IPS-20b (cell line): ENCODE results near the gene FPR1.
"Not testable (repeated sequence)": the region's sequence is repeated elsewhere in the genome, so short reads cannot be mapped to it uniquely, and the experiment has no call there.

ENCODE experiments used
- H3K27ac ChIP-seq: one replicate; pipeline ENCODE4 v1.5.1; 2013; ENCODE audit warnings: low read length
- H3K27me3 ChIP-seq: 2 replicates; pipeline ENCODE4 v1.6.1; 2013; ENCODE audit warnings: mild to moderate bottlenecking, low read length, inconsistent platforms; ENCODE audit not compliant: insufficient read depth
- H3K36me3 ChIP-seq: 2 replicates; pipeline ENCODE4 v1.6.1; 2013; ENCODE audit warnings: low read depth, mild to moderate bottlenecking, inconsistent platforms, low read length, moderate library complexity; ENCODE audit not compliant: insufficient read depth
- H3K4me1 ChIP-seq: 2 replicates; pipeline ENCODE4 v1.6.1; 2013; ENCODE audit warnings: mild to moderate bottlenecking, control low read depth, inconsistent platforms, low read length, moderate library complexity; ENCODE audit not compliant: insufficient read depth
- H3K4me3 ChIP-seq: 2 replicates; pipeline ENCODE4 v1.5.1; 2013; ENCODE audit warnings: mild to moderate bottlenecking, low read length, inconsistent platforms
- H3K9ac ChIP-seq: 2 replicates; pipeline ENCODE4 v1.6.1; 2013; ENCODE audit warnings: low read depth, mild to moderate bottlenecking, inconsistent platforms, low read length, moderate library complexity
- H3K9me3 ChIP-seq: 2 replicates; pipeline ENCODE4 v1.6.1; 2013; ENCODE audit warnings: mild to moderate bottlenecking, low read depth, low read length, inconsistent platforms; ENCODE audit not compliant: insufficient read depth

Gene FPR1

DNA sequence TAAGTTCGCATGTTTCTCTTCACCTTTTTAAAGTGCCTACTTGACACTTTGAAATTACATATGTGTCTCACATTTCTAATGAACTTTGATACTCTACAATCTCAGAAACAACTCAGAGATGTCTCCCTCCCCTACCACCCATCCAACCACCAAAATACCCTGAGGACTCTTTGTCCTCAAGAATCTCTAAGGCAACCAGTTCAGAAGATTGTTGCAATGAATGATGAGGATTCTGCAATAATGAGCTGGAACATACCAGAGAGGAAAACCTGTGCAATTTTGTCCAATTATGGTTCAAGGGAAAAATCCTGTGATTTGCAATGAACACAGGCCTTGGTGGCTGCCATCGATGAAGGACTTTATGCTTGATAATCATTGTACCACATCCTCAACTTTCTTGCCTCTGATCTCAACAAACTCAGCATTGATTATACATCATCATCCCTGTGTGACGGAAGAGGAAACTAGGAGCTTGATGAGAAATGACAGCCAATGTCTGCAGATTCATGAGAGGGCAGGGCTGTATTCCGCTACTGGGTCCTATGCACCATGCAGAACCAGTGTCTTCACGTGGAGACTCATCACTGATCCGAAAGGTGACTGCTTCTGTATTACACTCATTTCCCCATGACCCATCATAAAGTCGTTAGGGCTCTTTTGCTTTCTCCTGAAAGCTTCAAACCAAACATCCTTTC, 1.1 kb downstream of the FPR1 start:
- H3K9me3 ChIP-seq, result peaks cover 26% of the 10 kb centered on the region
- no peak overlapping the region for H3K4me3 ChIP-seq

DNA sequence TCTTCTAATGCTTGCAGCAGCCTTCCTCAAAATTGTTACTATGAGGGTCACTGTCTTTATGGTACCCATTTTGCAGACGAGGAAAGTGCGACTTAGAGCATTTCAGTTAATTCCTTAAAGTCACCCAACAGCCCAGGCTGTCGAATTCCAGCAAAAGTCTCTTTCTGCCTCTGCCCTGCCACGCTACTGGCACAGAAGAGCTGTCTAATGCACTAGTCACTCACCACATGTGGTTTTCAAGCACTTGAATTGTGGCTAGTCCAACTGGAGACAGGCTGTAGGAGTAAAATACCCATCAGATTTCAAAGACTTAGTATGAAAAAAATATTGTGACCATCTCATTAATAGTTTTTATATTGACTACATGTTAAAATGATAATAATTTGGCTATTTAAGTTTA, 1.7 kb downstream of the FPR1 start:
- no peaks in the 10 kb centered on the region for H3K4me1 ChIP-seq
- H3K27me3 ChIP-seq, result no peaks in the 10 kb centered on the region
- no peak overlapping the region for H3K27ac ChIP-seq
- H3K9ac ChIP-seq, result no peak overlapping the region
- H3K4me3 ChIP-seq, result no peak overlapping the region
- peaks cover 22% of the 10 kb centered on the region for H3K9me3 ChIP-seq
- no peaks in the 10 kb centered on the region for H3K36me3 ChIP-seq

More for the DNA sequence above, 1.1 kb downstream of the FPR1 start:
- H3K4me1 ChIP-seq, result no peaks in the 10 kb centered on the region
- no peaks in the 10 kb centered on the region for H3K36me3 ChIP-seq
- H3K27me3 ChIP-seq, result no peaks in the 10 kb centered on the region
- H3K9ac ChIP-seq, result no peak overlapping the region
- no peak overlapping the region for H3K27ac ChIP-seq

DNA sequence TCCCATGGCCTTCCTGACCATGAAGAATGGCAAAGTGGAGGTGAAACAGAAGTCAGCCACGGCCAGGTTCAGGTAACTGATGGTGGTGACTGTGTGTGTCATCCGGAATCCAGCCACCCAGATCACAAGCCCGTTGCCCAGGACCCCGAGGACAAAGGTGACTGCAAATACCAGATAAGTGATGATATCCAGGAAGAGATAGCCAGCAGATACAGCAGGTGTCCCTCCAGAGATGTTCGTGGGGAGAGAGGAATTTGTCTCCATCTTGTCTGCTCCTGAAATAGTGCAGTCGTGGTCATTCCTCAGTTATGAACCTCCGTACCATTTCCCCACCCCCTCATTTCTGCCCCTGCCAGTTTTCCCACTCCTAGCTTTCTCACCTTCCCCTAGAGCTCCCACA, 4.9 kb downstream of the FPR1 start:
- H3K36me3 ChIP-seq, result no peaks in the 10 kb centered on the region
- H3K9ac ChIP-seq, result no peak overlapping the region
- peaks cover 18% of the 10 kb centered on the region for H3K9me3 ChIP-seq
- no peaks in the 10 kb centered on the region for H3K4me1 ChIP-seq
- no peak overlapping the region for H3K27ac ChIP-seq
- H3K27me3 ChIP-seq, result no peaks in the 10 kb centered on the region
- H3K4me3 ChIP-seq, result no peak overlapping the region

DNA sequence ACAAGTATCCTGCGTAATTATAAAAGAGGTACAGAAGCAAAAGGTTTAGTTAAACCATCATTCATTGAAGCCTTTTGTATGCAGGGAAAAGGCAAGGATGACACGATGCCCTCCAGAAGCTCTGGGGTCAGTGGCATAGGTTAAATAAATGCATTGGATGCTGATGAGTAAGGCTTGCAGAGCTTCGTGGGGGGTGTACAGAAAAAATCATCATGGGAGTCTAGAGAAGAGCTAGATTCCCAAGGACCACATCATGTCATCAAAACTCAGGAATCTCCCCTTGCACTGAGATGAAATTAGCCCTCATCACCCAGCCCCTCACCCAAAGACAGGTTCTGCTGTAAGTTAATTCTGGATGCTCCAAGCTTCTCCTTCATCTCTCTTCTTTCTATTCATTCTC, 8.3 kb downstream of the FPR1 start:
- H3K4me1 ChIP-seq, result no peaks in the 10 kb centered on the region
- H3K4me3 ChIP-seq, result no peak overlapping the region
- H3K27me3 ChIP-seq, result no peaks in the 10 kb centered on the region
- peaks cover 14% of the 10 kb centered on the region for H3K9me3 ChIP-seq
- H3K9ac ChIP-seq, result no peak overlapping the region
- no peak overlapping the region for H3K27ac ChIP-seq
- no peaks in the 10 kb centered on the region for H3K36me3 ChIP-seq

DNA sequence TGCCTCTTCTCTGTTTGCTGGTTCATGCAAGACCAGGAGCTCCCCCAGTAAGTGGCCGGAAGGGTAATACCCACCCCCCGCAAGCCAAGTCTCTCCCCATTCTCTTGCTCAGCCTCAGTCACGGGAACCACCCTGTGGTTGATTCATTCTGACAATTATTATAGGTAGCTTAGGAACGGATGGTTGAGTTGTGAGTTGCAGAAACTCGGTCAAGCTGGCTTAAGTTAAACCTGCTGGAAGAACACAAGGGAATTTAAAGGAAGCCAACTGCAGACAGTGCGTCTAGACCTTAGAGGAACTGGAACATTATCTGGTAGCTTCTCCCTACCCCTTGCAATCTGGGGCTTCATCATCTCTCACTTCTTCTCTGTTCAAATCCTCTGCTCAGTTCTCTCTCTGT, 8.9 kb downstream of the FPR1 start:
- Histone ChIP-seq H3K9ac (no peak overlapping the region), H3K27ac (no peak overlapping the region), H3K27me3 (no peaks in the 10 kb centered on the region), H3K9me3 (peaks cover 10% of the 10 kb centered on the region), H3K36me3 (no peaks in the 10 kb centered on the region), H3K4me1 (no peaks in the 10 kb centered on the region), H3K4me3 (no peak overlapping the region)

DNA sequence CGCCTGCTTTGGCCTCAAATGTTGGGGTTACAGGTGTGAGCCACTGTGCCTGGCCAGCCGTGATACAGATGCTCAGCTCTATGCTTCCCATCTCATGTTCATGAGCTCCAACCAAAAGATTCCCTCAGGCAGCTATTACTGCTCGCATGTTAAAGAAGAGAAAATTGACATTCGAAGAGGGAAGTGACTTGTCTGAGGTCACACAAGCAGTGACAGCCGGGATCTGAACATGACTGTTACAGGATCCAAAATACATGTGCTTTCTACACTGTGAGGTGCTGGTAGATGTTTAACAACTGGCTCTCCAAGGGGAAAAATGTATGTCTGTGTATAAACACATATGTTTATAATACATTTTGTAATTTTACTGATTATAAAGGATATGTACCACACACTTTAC, 11.3 kb downstream of the FPR1 start:
- Histone ChIP-seq H3K9ac (no peak overlapping the region), H3K4me1 (no peaks in the 10 kb centered on the region), H3K27me3 (no peaks in the 10 kb centered on the region), H3K4me3 (no peak overlapping the region), H3K27ac (no peak overlapping the region), H3K36me3 (no peaks in the 10 kb centered on the region), H3K9me3 (peaks cover under 1% of the 10 kb centered on the region)

DNA sequence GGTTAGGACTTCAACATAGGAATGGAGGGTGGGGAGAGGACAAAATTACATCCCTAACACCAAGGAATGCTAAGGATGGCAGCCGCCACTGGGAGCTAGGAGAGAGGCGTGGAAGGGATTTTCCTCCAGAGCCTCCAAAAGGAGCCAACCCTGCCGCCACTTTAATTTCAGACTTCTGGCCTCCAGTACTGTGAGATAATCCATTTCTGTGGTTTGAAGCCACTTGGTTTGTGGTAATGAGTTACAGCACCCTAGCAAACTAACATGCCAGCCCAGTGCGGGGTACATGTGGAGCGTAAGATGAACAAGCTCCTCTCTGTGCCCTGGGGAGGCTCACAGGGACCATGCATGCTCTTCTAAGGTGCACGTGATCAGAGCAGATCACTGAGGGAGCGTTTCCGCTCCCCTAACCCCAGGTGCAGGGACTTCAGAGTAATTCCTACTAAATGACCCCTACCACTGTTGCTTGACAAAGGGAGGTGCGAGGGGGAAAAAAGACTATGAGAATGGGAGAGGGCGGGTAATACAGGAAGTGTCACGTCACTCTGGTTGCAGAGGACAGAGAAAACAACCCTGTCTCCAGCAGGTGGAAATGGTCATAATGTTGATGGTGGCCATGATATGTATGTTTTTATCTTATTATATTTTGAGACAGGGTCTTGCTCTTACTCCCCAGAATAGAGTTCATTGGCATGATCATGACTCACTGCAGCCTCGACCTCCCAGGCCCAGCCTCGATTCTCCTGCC, 12.0 kb downstream of the FPR1 start:
- Histone ChIP-seq H3K4me3 (no peak overlapping the region), H3K36me3 (no peaks in the 10 kb centered on the region), H3K9ac (no peak overlapping the region), H3K27ac (no peak overlapping the region), H3K9me3 (no peaks in the 10 kb centered on the region; the same call in none of the 2 replicates), H3K27me3 (no peaks in the 10 kb centered on the region), H3K4me1 (no peaks in the 10 kb centered on the region)

DNA sequence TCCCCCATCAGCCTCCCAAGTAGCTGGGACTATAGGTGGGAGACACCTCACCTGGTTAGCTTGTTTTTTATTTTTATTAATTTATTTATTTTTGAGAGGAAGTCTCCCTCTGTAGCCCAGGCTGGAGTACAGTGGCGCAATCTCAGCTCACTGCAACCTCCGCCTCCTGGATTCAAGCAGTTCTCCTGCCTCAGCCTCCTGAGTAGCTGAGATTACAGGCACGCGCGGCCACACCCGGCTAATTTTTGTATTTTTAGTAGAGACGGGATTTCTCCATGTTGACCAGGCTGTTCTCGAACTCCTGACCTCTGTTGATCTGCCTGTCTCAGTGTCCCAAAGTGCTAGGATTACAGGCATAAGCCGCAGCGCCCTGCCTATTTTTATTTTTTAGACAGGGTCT, 13.2 kb downstream of the FPR1 start:
- H3K27me3 ChIP-seq, H3K27ac ChIP-seq, H3K4me3 ChIP-seq, H3K9ac ChIP-seq, H3K4me1 ChIP-seq, H3K9me3 ChIP-seq, H3K36me3 ChIP-seq: not testable (repeated sequence)

DNA sequence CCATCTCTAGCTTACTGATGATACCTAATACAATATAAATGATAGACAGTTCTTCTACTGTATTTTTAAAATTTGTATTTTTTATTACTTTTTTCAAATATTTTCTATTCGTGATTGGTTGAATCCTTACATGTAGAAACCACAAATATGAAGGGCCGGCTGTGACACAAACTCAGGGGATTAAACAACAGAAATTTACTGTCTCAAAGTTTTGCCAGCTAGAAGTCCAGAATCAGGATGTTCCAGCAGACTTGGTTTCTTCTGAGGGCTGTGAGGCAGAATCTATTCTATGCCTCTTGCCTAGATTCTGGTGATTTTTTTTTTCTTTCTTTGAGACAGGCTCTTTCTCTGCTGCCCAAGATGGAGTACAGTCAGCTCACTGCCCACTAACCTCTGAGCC, 13.8 kb downstream of the FPR1 start:
- Histone ChIP-seq H3K9me3 (no peaks in the 10 kb centered on the region), H3K27ac (no peak overlapping the region), H3K4me3 (no peak overlapping the region), H3K4me1 (0 out of 2 replicates have a peak, but pooled peaks cover 3% of the 10 kb centered on the region), H3K27me3 (no peaks in the 10 kb centered on the region), H3K9ac (no peak overlapping the region), H3K36me3 (no peaks in the 10 kb centered on the region)

DNA sequence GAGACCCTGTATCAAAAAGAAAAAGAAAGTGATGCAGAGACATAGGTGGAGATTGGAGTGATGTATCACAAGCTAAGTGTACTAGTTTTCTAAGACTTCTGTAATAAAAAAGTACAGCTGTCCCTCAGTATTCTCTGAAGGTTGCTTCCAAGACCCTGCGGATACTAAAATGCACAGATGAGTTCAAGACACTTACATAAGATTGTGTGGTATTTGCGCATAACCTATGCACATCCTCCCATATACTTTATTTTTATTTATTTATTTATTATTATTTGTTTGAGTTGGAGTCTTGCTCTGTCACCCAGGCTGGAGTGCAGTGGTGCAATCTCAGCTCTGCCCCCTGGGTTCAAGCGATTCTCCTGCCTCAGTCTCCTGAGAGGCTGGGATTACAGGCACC, 14.3 kb downstream of the FPR1 start:
- Histone ChIP-seq H3K4me3 (no peak overlapping the region), H3K27me3 (no peaks in the 10 kb centered on the region), H3K36me3 (no peaks in the 10 kb centered on the region), H3K4me1 (0 out of 2 replicates have a peak, but pooled peaks cover 3% of the 10 kb centered on the region), H3K9me3 (no peaks in the 10 kb centered on the region), H3K9ac (no peak overlapping the region), H3K27ac (no peak overlapping the region)

DNA sequence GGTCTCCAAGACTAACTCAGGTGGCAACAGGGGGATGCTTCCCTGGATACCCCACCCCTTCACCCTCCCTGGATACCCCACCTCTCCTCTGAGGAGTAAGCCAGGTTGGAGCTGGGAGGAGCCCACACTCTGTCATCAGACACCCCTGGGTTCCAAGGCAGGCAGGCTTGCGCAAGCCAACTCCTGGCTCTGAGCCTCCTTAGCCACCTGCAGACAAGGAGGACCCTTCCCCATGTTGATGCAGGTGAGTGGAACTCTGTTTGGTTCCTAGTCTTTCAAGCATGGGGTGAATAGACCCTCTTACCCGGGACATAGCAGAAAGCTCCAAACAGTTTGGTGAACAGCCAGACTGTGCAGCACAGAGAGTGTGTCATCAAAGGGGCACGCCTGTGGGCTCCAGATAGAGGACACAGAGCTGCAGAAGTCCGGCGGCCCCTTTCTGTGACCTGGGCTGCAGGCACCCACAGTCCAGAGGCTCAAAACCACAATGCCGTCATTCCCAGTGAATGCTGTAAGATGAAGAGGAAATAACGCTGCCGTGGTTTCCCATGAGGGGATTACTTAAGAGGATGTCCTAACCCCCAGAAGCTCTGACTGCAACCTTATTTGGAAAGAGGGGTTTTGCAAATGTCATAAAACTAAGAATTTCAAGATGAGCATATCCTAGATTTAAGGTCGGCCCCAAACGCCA, 15.8 kb downstream of the FPR1 start:
- no peak overlapping the region for H3K9ac ChIP-seq
- no peaks in the 10 kb centered on the region for H3K36me3 ChIP-seq
- H3K4me1 ChIP-seq, result 0 out of 2 replicates have a peak, but pooled peaks cover 3% of the 10 kb centered on the region
- H3K9me3 ChIP-seq, result no peaks in the 10 kb centered on the region
- no peaks in the 10 kb centered on the region for H3K27me3 ChIP-seq
- H3K27ac ChIP-seq, result no peak overlapping the region
- H3K4me3 ChIP-seq, result no peak overlapping the region
